Tibial artery (tissue), 4 donors: ENCODE measurements around the gene MICU2.
"Not testable (repeated sequence)": the region's sequence is repeated elsewhere in the genome, so short reads cannot be mapped to it uniquely, and the experiment has no call there.

Source experiments
- DNase-seq, 2 donors: peaks; one replicate each; pipeline ENCODE4 v3.0.0-alpha.2; 2019
- H3K27ac ChIP-seq, 2 donors: fragments of 200-600 bp; sonication (generic) in 1 of 2; 1 replicate in 1 of 2; 2 replicates in 1 of 2; pipeline ENCODE4 v1.5.1; 2018 to 2019; ENCODE audit warnings: mild to moderate bottlenecking in 1 of 2
- H3K27me3 ChIP-seq, 2 donors: fragments of 200-600 bp; sonication (generic) in 1 of 2; one replicate each; pipeline versions ENCODE4 v1.5.1 to v1.6.0; 2016 to 2019
- H3K36me3 ChIP-seq, 3 donors: fragments of 200-600 bp; sonication (generic) in 2 of 3; one replicate each; pipeline ENCODE4 v1.5.1; 2016 to 2019; ENCODE audit warnings: mild to moderate bottlenecking in 2 of 3
- H3K4me1 ChIP-seq, 4 donors: fragments of 200-600 bp; sonication (generic) in 2 of 4; 1 replicate in 3 of 4; 2 replicates in 1 of 4; pipeline ENCODE4 v1.5.1; 2016 to 2019
- H3K4me3 ChIP-seq, 2 donors: fragments of 200-600 bp; sonication (generic) in 1 of 2; 1 replicate in 1 of 2; 2 replicates in 1 of 2; pipeline ENCODE4 v1.5.1; 2018 to 2019; ENCODE audit warnings: mild to moderate bottlenecking in 2 of 2
- H3K9me3 ChIP-seq, 3 donors: fragments of 200-600 bp; sonication (generic) in 1 of 3; one replicate each; pipeline ENCODE4 v1.5.1; 2016 to 2019
- CTCF ChIP-seq, 2 experiments: fragments of 200-600 bp in 1 of 2; fragments of 450-650 bp in 1 of 2; IDR thresholded peaks; one replicate each; pipeline ENCODE4 v1.5.1; 2017 to 2019; ENCODE audit warnings: antibody characterized with exemption in 2 of 2, mild to moderate bottlenecking in 1 of 2, moderate library complexity in 1 of 2
- intact Hi-C: fragments of 100-400 bp; cut with DNase I; formaldehyde crosslinking; loops from one replicate; pipeline ENCODE4 v1.15.0; 2023; ENCODE audit warnings: low total_unique reads

Gene MICU2

GRCh38 chr13:21606796-21607195 lies 2.8 kb upstream of the MICU2 start:
- H3K4me1 ChIP-seq = peaks cover 0 to 8% (median 7%) of the 10 kb centered on the region in 4 donors
- DNase-seq = no peak
- intact Hi-C loops = no loop called here

GRCh38 chr13:21606251-21606650 lies 2.3 kb upstream of the MICU2 start:
- intact Hi-C loops = no loop called here
- DNase-seq = no peak

More at GRCh38 chr13:21606796-21607195, 2.8 kb upstream of the MICU2 start:
- Histone ChIP-seq H3K27me3 (peaks cover 0 to 6% of the 10 kb centered on the region in 2 donors), H3K9me3 (no peaks in the 10 kb centered on the region), H3K4me3 (no peak overlapping the region), H3K36me3 (no peaks in the 10 kb centered on the region), H3K27ac (no peak overlapping the region)
- no peak for TF ChIP-seq CTCF (IDR thresholded peaks at IDR 0.05)

GRCh38 chr13:21596722-21597121 lies 7.2 kb downstream of the MICU2 start:
- no peaks in the 10 kb centered on the region for H3K9me3 ChIP-seq
- no peak overlapping the region for H3K4me3 ChIP-seq
- DNase-seq = no peak
- intact Hi-C loops = no loop called here
- no peak overlapping the region for H3K27ac ChIP-seq
- peaks cover 0 to 5% (median 0%) of the 10 kb centered on the region in 4 donors for H3K4me1 ChIP-seq
- no peak for TF ChIP-seq CTCF (IDR thresholded peaks at IDR 0.05)
- no peaks in the 10 kb centered on the region for H3K27me3 ChIP-seq
- H3K36me3 ChIP-seq = no peaks in the 10 kb centered on the region

More at GRCh38 chr13:21606251-21606650, 2.3 kb upstream of the MICU2 start:
- no peaks in the 10 kb centered on the region for H3K9me3 ChIP-seq
- no peak for TF ChIP-seq CTCF (IDR thresholded peaks at IDR 0.05)
- peaks cover 0 to 8% (median 7%) of the 10 kb centered on the region in 4 donors for H3K4me1 ChIP-seq
- no peak overlapping the region for H3K27ac ChIP-seq
- no peak overlapping the region for H3K4me3 ChIP-seq
- H3K27me3 ChIP-seq = peaks cover 0 to 6% of the 10 kb centered on the region in 2 donors
- H3K36me3 ChIP-seq = no peaks in the 10 kb centered on the region

GRCh38 chr13:21595546-21595822 lies 8.5 kb downstream of the MICU2 start:
- intact Hi-C loops = no loop called here
- Histone ChIP-seq H3K4me3 (no peak overlapping the region), H3K9me3 (no peaks in the 10 kb centered on the region), H3K36me3 (no peaks in the 10 kb centered on the region), H3K27ac (no peak overlapping the region), H3K4me1 (peaks cover 0 to 5% (median 0%) of the 10 kb centered on the region in 4 donors), H3K27me3 (no peaks in the 10 kb centered on the region)
- TF ChIP-seq CTCF (IDR thresholded peaks at IDR 0.05) = no peak
- no peak for DNase-seq

- Histone ChIP-seq H3K9me3 (no peaks in the 10 kb centered on the region), H3K27me3 (no peaks in the 10 kb centered on the region), H3K36me3 (no peaks in the 10 kb centered on the region), H3K4me1 (peaks cover 0 to 5% (median 0%) of the 10 kb centered on the region in 4 donors), H3K4me3 (no peak overlapping the region), H3K27ac (no peak overlapping the region)
- no peak for TF ChIP-seq CTCF (IDR thresholded peaks at IDR 0.05)
- intact Hi-C loops = no loop called here
- no peak for DNase-seq
Observed at GRCh38 chr13:21594715-21595545, 9.0 kb downstream of the MICU2 start.

GRCh38 chr13:21590665-21591456 lies 13.1 kb downstream of the MICU2 start:
- H3K9me3 ChIP-seq, H3K4me3 ChIP-seq: not testable (repeated sequence)

More at GRCh38 chr13:21590665-21591456, 13.1 kb downstream of the MICU2 start:
- H3K4me1 ChIP-seq, H3K36me3 ChIP-seq, DNase-seq, H3K27ac ChIP-seq, intact Hi-C loops, H3K27me3 ChIP-seq: not testable (repeated sequence)
